AML-193 (cell line): ENCODE results near the gene LANCL2.
"Not testable (repeated sequence)": the region's sequence is repeated elsewhere in the genome, so short reads cannot be mapped to it uniquely, and the experiment has no call there.

Source experiments
- DNase-seq, 2 experiments: peaks; one replicate each; lab custom pipeline; 2025; lab: John Stamatoyannopoulos, UW

The LANCL2 gene

DNA sequence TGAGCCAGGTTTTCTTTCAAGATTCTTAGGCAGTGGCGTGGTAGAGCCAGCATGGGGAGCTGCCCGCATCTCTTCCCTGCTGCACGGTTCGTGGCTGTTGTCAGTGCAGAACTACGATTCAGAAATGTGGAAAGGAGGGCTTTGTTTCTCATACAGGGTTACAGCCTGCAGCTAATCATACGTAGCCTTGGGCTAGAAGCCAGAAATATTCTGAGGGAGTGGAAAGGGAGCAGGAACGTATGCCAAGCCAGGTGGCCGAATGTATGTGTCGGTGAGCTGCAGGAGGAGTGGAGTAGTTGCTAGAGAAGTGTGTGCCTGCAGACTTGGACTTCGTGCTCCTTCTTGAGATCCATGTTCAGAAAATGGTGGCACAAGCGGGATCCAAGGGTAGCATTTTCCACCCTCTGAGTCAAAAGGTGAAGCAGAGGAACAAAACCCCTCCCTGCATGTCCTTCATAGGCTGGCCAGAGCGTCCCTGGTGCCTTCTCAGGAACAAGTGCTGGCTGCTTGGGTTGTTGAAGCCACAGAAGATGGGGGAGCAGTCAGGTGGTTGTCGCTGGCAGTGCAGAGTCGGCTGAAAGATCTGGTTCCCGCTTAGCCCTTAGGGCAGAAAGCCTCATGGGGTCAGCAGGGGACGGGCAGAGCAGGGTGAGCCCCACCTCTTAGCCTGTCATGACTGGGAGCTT is 40.9 kb downstream of the LANCL2 start:
- no peak for DNase-seq

DNA sequence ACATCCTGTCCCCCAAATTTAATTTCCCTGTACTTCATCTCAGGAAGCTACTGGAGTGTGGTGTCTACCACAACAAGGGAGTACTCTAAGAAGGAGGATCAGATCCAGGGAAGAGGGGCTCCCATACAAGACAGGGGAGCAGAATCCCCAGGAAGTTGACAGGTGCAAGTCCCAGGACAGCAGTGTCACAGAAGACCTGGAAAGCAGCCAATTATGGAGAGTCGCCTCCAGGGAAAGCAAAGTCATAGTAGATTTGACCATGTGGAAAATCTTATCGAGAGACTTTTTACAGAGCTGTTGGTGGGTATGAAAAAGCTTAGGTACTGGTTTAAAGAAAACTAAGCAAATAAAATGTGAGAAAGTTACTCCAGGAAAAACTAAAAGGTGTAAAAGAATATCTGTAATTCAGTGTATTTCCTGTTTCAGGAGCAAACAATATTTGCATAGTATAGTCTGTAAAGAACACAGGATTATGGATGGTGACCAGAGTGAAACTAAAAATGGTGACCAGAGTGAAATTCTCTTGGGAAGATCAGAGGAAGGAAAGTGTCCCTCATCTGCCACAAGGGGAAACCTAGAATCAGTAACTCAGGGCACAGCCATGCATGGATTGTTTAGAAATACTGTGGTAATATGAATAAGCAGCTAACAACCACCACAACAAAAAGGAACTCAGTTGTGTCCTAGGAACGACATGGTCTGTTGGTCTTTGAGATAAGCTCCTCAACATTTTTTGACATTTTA is 44.5 kb downstream of the LANCL2 start:
- DNase-seq = peak in 1 of 2 experiments; percentile 7

DNA sequence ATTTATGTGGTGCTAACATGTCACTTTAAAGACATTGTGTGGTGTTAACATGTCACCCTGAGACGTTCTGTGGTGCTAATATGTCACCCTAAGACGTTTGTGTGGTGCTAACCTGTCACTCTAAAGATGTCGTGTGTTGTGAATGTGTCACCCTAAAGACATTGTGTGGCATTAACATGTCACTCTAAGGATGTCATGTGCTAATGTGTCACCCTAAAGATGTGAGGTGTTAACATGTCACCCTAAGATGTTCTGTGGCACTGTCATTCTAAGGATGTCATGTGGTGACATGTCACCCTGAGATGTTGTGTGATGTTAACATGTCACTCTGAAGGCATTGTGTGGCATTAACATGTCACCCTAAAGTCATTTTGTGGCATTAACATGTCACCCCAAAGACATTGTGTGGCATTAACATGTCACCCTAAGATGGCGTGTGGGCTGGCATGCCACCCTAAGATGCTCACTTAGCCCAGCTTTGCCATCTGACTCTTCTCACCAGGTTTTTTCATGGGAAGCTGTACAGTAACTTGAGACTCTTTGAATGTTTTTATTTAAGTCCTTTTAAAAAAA is 45.6 kb downstream of the LANCL2 start:
- no peak for DNase-seq

DNA sequence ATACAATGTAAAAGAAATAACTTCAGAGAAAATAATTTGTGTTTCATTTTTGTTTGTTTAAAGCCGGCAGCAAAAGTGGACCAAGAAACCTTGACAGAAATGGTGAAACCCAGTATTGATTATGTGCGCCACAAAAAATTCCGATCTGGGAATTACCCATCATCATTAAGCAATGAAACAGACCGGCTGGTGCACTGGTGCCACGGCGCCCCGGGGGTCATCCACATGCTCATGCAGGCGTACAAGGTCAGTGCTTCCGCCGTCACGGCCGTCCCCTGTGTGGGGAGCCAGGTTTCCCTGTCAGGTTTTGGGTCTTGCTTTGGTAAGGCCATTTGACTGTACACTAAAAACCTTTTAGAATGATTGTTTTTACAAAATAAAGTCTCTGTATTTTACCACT is 46.7 kb downstream of the LANCL2 start:
- no peak for DNase-seq

DNA sequence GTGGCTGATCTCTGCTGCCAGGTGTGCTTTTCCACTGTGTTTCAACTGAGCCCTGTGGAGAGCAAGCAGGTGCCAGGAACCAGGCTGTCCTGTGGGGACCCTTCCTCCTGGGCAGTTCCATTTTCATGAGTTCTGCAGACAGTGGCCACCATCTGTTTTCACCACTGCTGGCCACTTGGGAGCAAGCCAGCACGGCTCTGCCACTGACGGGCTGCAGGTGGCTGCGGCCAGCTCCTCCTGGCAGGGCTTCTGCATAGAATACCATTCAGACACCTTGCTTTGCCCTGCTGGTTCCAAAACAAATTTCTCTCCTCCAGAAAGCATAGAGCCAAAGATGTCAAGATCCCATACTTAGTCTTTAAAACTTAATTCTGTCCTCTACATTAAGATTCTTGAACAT is 48.3 kb downstream of the LANCL2 start:
- no peak for DNase-seq

DNA sequence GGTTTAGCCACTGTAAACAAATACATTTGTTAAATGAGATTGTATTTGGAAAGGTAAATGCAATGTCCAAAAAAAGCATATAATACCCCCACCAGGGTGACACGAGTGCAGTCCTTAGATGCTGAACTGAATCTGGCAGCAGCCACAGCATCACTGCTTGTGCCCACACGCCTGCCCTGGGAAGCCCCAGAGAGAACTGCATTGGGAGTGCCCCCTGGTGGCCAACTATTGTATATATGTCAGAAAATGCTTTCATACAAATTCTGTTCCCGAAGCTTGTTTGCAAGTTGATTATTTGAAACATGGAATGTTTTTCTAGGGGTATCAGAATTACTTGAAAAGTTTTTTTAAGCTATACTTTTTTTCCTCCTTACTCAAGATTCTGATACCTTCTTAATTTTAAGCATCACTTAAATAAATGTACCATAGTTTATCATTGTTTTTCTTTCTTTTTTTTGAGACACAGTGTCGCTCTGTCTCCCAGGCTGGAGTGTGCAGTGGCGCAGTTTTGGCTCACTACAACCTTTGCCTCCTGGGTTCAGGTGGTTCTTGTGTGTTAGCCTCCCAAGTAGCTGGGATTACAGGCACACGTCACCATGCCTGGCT is 50.1 kb downstream of the LANCL2 start:
- peak; percentile 61 to 64 for DNase-seq

DNA sequence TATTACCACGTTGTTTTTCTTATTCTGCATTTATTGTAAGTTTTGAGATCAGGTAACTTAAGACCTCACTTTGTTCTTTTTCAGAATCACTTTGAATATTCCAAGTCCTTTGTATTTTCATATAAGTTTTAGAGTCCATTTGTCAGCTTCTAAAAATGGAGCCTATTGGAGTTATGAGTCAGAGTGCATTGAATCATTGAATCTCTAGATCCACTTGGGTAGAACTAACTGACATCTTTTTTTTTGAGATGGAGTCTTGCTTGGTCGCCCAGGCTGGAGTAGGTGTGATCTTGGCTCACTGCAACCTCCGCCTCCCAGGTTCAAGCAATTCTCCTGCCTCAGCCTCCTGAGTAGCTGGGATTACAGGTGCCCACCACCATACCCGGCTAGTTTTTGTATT is 52.3 kb downstream of the LANCL2 start:
- not testable (repeated sequence) for DNase-seq

DNA sequence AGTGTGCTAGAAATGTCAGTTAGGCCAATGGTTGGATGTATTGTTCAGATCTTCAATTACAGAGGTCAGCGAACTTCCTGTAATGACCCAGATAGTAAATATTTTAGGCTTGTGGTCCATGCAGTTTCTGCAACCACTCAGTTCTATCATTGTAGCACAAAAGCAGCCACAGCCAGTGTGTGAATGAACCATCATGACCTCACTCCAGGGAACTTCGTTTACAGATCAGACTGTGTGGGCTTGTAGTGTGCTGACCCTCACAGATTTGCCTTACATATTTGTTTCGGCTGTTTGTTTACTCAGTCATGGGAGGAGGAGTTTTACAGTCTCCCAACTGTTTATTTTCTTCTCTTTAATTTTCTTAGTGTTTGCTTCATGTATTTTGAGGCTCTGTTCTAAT is 55.4 kb downstream of the LANCL2 start:
- no peak for DNase-seq

DNA sequence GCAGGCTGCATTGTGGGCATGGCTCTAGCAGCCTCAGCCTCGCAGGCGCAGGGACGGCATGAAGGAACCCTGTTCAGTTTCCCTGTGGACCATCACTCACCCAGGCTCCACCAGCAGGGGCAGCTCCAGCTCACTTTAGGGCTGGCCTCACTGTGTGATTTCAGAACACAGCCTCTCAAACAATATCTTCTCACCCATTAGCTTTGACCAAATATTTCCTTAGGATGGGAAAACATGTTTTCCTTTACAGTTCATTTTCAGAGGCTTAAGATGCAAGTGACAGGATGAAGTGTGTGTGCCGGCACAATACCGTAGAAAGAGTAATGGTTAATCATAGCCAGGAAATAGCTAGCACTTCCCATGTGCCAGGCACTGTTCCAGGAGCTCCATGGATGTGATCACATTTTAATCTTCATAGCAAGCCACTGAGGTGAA is 58.2 kb downstream of the LANCL2 start:
- DNase-seq = no peak

DNA sequence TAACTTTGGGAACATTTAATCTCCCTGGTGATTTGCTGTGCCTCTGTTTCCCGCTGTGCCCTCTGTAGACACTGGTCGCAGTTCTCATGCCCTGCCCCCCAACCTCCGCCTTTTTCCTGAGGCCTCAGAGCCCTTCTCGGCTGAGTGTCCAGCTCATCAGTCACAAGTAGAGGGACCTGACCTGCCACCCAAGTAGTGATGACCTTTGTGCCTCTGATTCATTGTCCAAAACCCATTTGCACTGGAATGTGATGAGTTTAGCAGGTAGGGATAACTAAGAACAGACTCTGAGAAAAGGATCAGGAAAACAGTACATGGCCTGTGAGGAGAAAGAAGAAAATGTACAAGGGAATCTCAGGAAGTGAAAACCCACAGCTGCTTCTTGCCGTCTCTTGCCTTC is 58.8 kb downstream of the LANCL2 start:
- DNase-seq = no peak

DNA sequence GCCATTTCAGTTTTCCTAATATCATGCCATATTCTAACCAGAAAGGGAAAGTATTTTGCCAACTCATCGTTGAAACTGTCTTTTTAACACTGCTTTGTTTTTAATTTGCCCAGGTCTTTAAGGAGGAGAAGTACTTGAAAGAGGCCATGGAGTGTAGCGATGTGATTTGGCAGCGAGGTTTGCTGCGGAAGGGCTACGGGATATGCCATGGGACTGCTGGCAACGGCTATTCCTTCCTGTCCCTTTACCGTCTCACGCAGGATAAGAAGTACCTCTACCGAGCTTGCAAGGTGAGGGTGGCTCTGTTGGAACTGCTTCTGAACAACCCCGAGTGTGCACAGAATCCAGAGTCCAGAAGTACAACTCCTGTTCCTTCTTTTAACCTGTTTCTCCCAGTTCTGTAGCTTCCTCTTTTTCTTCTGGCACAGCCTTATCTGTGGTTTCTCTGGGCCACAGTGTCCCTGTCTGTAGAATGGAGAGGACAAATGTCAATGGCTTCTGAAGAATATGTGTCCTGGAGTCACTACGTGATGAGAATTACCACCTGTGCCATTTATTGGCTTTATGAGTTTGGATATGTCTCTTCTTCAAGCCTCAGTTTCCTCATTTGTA is 60.1 kb downstream of the LANCL2 start:
- peak; percentile 23 to 45 for DNase-seq

DNA sequence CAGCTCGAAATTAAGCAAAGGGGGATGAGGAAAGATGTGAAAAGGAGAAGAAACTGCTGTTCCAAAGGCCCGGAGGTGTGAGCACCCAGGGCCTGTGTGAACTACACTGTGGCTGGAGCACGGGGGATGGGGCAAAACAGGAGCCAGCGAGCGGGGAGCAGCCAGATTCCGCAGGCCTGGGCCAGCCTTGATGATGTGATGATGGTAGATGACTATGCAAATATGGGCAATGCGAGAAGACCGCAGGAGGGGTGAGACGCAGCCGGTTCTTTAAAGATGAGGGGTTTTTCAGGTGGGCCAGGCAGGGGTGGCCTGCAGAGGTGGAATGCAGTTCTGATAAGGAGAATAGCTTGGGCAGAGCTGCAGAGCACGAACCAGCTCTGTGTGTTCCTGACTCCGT is 61.5 kb downstream of the LANCL2 start:
- no peak for DNase-seq

DNA sequence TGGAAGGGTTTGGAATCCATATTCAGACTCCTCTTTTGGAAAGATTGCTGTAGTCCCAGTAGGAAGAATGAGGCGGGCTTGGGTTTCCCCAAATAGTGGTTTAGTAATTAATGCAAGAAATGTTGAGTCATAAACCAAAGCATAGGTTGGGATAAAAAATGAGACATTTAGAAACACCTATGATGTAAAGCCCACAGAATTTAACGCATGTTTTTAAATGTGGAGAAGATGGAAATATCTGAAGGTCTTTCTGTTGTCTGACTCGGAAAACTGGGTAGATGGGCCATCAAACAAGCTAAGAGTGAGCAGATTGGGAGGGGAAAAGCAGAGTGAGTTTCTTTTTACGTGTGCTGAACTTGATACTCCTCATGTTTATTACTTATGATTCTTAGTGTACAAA is 62.2 kb downstream of the LANCL2 start:
- DNase-seq = no peak

DNA sequence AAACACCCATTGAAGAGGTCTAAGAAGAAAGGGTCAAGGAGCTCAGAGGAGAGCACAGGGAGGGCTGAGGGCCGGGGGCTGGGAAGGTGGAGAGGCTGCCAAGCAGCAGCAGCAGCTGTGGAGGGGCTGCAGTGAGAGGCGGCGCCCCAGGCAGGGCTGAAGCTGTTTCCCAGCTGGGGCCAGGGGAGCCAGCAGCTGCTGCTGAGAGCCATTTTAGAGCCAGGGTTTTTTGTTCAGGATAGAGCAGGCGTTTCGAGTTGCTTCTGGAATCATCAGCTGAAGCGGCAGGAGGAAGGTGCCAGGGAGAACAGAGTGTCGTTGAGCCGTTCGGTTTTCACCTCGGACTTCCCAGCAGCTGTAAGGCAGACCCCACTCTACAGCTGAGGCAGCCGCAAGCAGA is 62.7 kb downstream of the LANCL2 start:
- DNase-seq = no peak

DNA sequence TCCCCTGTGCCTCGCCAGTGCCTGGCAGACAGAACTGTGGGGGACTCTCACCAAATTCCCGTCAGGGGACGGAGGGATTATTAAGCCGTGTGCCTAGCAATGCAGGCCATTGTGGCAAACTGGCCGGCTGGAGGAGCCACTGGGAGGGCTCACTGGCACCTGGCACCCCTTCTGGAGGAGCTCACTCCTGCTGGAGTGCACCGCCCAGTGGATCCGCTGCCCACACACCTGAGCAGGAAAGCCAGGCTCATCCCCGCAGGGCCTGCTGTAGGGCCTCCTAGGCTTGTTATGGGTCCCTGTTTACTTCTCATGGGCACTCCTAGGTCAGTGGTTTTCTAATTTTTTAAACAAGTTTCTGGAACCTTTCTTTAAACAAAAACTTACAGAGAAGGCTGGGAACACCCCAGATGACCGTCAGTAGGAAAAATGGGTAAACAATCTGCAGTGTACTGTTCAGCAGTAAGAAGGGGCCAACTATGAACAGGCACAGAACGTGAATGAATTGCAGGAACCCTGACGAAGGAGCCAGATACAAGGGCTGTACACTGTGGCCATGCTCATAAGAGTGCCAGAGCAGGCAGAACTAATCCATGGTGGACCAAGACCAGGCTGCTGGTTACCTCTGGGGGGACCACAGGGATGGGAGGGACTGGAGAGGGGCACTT is 64.8 kb downstream of the LANCL2 start:
- DNase-seq = no peak

DNA sequence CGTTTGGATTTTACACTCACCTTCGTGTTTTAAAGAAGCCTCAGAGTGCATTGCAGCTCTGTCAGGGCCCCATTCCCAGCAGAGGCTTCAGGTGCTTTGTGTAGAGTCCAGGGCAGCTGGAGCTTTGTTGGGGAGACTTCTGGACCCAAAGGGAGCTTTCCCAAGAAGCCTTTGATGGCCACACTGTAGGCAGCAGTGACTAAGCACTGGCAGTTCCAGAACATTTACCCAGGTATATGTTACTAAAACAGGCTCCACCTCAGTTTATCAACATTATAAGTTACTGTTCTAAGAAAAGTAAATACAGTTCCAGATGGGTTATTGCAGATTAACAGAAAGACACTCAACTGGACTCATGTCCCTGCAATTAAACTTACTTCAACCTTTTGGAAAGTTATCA is 66.8 kb downstream of the LANCL2 start:
- no peak for DNase-seq

DNA sequence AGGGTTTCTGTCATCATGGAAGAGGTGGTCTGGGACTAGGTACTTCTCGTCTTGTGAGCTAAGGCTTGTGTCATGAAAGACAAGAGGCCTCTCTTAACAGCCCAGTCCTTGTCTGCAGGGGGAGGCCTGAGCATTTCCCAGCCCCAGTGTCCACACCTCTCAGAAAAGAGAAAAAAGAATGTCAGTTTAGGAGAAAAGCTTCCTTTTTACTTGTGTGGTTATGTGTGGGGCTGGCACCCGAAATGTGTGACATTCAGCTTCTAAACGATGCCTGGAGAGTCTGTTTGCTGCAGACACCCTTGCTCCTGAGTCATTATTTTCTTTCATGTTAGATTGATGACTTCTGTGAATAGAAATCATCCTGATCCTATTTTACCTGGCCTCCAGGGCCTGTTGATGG is 67.4 kb downstream of the LANCL2 start:
- no peak for DNase-seq

DNA sequence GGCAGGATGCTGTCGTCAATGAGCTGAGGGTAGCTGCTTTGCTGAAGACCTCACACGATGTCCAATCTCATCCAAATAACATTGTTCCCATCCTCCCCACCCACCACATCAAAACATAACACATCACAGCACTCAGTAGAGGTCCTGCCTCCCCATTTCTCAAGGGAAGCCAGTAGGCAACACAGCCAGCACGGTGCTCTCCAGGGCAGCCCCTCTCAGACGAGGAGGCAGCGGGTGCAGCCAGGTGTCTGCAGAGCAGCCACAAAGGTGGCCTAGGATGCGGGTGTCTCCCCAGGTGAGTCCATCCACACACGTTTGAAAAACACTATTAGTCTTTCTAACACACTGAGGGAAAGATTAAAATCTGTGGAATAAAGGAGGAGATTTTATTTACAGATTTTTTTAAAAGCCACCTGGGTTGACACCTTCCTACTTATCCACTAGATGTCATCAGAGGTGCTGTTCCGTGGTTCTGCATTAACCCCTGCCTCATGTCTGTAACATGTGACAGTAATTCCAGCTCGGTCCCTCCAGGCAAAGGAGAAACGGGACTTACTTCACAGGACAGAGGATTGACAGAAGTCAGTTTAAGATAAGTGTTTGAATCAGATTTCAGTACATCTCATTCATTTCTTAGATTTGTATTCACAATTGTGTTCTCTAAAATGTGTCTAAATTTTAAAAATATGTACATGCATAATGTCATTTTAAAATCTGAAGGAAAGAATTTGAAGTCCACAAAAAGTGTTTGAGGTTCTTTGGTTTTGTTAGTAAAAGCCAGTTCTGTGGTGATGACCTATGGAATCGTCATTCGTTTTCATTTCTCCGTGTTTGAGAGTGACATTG is 68.0 kb downstream of the LANCL2 start:
- DNase-seq = peak in 1 of 2 experiments; percentile 2

DNA sequence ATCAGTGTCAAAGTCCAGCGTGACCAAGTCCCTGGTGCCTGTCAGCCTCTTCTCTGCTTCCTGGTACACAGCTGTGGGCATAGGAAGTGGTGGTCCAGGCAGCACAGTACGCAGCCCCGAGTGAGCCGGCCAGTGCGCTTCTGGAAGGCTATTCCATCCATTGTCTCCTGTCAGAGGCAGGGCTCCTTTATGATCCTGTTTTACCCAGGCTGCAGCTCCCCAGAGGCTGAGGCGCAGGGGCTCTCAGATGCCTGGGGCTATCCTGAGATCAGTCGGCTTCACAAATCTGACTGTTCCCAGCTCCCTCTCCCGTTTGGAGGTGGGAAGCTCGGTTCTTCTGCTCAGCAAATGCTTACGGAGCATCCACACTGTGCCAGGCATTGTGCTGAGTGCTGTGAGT is 70.3 kb downstream of the LANCL2 start:
- DNase-seq = no peak

DNA sequence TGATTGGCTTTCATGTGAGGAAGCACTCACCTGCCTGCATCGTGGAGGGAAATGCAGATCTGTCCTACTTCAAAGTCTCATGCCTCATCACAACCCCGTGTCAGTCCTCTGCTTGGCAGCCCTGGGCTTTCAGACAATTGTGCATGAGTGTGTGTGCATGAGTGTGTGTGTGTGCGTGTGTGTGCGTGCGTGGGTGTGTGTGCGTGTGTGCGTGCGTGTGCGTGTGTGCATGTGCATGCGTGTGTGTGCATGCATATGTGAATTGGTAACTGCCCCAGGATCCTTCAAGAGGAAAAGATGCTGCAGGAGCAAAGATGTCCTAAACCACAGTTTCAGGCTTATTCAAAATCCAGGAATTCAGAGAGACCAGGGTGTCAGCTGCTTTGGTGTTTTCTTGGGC is 71.3 kb downstream of the LANCL2 start:
- no peak for DNase-seq

DNA sequence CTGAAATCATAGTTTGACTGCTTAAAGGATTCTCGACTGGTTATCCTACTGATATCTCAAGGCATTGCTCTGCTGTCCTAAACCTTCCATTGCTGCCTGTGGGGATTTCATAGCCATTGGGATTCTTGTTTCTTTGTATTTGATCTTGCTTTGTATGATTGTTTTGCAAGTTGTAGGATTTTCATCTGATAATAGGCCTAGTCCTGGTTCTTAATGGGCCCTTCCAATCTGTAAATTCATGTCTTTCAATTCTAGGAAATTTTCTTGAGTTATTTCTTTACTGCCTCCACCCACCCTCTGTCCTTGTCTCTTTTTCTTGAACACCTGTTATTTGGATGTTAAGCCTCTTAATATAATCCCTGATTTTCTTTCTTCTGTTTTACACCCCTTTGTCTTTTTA is 72.2 kb downstream of the LANCL2 start:
- no peak for DNase-seq
